GM19397 (cell line): ENCODE measurements around the gene AFF3.
"Not testable (repeated sequence)": the region's sequence is repeated elsewhere in the genome, so short reads cannot be mapped to it uniquely, and the experiment has no call there.

ENCODE experiments used
- ATAC-seq: cut with Tn5 transposase; IDR thresholded peaks from one replicate; pipeline ENCODE4 v1.9.1; 2021; ENCODE audit warnings: mild to moderate bottlenecking, moderate library complexity; ENCODE audit not compliant: unreplicated experiment

AFF3 gene, protein sequence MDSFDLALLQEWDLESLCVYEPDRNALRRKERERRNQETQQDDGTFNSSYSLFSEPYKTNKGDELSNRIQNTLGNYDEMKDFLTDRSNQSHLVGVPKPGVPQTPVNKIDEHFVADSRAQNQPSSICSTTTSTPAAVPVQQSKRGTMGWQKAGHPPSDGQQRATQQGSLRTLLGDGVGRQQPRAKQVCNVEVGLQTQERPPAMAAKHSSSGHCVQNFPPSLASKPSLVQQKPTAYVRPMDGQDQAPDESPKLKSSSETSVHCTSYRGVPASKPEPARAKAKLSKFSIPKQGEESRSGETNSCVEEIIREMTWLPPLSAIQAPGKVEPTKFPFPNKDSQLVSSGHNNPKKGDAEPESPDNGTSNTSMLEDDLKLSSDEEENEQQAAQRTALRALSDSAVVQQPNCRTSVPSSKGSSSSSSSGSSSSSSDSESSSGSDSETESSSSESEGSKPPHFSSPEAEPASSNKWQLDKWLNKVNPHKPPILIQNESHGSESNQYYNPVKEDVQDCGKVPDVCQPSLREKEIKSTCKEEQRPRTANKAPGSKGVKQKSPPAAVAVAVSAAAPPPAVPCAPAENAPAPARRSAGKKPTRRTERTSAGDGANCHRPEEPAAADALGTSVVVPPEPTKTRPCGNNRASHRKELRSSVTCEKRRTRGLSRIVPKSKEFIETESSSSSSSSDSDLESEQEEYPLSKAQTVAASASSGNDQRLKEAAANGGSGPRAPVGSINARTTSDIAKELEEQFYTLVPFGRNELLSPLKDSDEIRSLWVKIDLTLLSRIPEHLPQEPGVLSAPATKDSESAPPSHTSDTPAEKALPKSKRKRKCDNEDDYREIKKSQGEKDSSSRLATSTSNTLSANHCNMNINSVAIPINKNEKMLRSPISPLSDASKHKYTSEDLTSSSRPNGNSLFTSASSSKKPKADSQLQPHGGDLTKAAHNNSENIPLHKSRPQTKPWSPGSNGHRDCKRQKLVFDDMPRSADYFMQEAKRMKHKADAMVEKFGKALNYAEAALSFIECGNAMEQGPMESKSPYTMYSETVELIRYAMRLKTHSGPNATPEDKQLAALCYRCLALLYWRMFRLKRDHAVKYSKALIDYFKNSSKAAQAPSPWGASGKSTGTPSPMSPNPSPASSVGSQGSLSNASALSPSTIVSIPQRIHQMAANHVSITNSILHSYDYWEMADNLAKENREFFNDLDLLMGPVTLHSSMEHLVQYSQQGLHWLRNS (N-terminal part only)

GRCh38 chr2:100142393-100142792, at the start of gene AFF3:
TSS of gene AFF3 (minus strand) at chr2:100142590. CDS start at chr2:100104454, 38,136 bp downstream.
- ATAC-seq, result peak; percentile 98

GRCh38 chr2:100189387-100189786, 47.0 kb upstream of the AFF3 start:
- no peak for ATAC-seq

GRCh38 chr2:100188326-100188725, 45.9 kb upstream of the AFF3 start:
- ATAC-seq, result no peak

DNA sequence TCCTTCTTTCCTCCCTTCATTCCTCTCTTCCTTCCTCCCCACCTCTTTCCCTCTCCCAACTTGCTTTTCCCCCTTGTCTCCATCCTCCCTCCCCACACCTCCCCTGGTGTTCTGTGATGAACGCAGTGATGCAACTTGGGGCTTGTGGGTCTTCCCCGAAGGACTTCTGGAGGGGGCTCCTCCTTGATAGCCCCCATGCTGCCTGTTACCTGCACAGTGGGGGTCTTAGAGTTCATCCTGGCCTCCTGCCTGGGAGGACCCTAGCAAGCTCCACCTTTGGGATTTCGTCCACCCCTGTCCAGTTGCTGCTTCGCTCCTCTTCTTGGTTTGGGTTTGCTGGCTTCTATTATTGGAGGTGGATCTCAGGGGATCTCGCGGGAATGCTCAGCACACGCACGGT, 43.7 kb upstream of the AFF3 start:
- ATAC-seq, result no peak

- no peak for ATAC-seq
Measured at GRCh38 chr2:100185516-100185915, 43.1 kb upstream of the AFF3 start.

DNA sequence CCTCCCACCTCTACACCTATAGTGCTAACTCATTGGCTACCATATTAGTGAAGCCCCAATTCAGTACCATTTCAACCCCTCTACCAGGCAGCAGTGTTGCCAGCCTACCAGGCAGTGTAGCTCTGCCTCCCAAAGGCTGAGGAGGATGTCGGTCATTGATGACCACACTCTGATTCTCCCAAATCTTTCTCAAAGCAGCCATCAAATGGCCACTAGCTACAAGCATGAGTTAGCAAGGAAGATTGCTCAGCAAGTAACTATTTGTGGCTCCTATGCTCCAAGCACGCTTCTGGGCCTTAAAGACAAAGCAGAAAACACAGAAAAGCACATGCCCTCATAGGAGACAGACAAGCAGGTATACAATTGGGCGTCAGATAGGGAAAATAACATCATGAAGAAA, 42.7 kb upstream of the AFF3 start:
- ATAC-seq, result no peak

- ATAC-seq, result no peak
Measured at GRCh38 chr2:100184055-100184737, 41.8 kb upstream of the AFF3 start.

- ATAC-seq, result no peak
Measured at GRCh38 chr2:100182494-100183361, 40.3 kb upstream of the AFF3 start.

- ATAC-seq, result no peak
Measured at GRCh38 chr2:100180503-100180902, 38.1 kb upstream of the AFF3 start.

DNA sequence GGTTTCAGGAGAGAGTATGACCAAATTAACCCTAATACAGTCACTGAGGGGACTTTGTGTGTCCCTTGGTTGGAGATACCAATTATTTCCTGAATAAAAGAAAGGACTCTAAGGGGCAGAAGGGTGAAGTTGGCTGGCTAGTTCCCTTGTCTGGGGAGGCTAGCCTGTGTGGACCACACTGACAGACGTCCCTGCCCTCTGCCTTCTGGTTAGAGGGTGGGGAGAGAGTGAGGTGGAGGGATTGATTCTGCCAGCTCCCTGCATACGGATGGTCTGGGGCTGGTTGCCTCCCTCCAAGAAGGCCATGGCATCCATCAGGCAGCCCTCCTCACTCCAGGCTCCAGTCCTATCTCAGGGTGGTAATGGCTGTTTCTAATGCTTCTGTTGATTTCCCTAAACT, 37.4 kb upstream of the AFF3 start:
- no peak for ATAC-seq

DNA sequence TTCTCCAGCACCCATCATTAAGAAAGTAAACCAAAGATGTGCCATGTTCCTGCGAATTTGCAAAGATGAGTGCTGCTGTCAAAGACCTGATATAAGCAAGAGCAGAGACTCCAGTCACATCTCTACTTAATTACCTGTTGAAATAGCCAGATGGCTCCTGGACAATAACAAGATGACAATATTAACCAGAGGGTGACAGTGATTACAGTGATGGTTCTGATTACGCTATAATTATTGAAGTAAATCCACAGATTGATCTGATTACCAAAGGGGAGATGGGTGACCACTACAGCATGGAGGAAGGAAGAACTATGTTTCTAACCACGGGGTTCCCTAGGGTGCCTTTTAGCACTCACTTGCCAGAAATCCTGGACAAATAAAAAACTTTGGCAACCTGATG, 36.5 kb upstream of the AFF3 start:
- ATAC-seq, result no peak

DNA sequence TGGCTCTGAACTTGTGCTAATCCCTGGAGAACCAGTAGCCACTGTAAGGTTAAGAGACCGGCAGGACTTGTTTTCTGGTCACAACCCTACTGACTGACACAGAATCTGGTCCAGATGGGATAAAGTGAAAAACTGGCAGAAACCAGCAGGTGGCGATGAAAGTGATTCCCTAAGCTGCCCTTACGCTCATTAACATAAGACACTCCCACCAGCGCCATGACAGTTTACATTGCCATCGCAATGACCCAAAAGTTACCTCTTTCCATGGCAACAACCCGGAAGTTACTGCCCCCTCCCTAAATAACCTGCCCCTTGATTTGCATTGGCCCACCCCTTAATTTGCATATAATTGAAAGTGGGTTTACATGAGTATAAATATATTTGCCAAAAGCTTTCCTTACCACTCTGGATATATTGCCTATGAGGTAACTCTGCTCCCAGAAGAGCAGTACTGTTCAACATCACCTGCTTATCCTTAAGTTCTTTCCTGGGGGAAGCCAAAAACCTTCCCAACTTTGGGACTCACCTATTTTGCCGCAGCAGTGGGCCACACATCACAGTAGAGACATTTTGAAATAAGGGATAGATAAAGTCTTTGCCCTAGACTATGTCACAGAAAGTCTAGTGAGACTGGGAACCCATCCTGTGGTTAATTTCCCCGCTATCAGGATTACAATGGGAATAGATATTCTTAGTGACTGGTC, 35.8 kb upstream of the AFF3 start:
- no peak for ATAC-seq

DNA sequence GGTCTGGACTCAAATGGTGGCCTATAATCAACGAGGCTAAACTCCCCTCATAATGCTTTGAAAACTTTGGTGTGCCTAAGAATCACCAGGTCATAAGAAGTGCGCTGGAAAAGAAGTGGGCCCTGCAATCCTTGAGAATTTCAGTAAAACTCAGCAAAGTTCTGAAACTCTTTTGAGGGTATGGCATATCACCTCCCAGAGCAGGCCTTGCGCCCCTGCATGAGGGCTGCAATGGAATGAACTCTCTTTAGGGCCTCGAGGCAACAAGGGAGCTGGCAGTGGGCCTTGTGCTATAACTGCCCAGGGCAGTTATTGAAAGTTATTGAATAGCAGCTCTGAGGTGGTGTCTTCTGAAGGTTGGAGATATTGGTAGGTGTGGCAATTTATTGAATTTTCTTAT, 34.5 kb upstream of the AFF3 start:
- no peak for ATAC-seq

GRCh38 chr2:100174026-100174431, 31.6 kb upstream of the AFF3 start:
- no peak for ATAC-seq

- ATAC-seq, result no peak
Measured at GRCh38 chr2:100166701-100167100, 24.3 kb upstream of the AFF3 start.

GRCh38 chr2:100163605-100164004, 21.2 kb upstream of the AFF3 start:
- ATAC-seq, result no peak

DNA sequence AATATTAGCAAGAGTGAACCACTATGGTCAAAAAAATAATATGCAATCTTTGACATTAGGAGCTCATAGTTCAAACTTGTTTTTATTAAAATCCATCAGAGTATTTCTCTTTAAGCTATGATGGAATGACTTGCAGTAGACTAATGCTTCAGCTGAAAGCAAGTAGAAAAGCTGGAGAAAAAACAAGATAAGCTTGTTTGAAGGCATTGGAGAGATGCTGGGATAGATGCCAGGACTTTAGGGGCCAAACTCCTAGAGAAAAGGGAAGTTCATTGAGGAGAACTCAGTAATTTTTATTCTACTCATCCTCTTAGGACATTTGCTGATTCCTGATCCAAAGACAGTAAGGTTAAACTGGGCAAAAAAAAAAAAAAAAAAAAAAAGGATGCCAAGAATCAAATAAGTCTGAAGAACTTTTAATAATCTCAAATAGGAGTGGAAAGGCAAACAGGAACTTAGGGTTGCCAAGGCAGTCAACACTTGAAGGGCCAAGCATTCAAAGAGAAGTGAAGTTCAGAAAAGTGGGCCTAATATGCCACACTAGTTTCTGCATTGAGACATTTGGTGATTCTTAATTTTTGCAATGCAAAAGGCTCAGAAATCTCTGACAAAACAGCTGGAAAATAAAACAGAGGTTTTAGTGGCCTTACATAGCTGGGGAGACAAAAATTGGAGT, 19.7 kb upstream of the AFF3 start:
- no peak for ATAC-seq

DNA sequence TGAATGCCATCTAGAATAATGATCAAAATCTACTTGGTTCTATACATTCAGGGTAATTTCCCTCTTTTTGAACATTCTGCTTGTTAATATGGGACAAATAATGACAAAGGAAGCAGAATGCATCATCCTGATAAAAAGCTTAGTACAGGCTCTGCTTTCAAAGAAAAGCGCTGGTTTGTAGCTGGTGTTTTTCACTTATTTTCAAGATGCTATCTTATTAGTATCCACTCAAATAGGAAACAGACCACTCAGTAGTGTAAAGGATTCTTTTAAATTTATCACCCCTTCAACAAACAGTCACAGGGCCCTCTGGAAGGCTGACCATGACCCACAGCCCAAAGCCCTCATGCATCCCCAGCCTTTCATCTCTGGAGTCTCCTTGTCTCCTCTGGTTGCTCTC, 18.0 kb upstream of the AFF3 start:
- no peak for ATAC-seq

DNA sequence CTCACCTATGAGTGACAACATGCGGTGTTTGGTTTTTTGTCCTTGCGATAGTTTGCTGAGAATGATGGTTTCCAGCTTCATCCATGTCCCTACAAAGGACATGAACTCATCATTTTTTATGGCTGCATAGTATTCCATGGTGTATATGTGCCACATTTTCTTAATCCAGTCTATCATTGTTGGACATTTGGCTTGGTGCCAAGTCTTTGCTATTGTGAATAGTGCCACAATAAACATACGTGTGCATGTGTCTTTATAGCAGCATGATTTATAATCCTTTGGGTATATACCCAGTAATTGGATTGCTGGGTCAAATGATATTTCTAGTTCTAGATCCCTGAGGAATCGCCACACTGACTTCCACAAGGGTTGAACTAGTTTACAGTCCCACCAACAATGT, 9.4 kb upstream of the AFF3 start:
- ATAC-seq, result not testable (repeated sequence)
